Inflammatory macrophage treated with lipopolysaccharide for 4 hours (primary cell): ENCODE measurements around the gene ARFGAP2.

Experiments
- DNase-seq: peaks from one replicate; pipeline ENCODE4 v3.0.0-alpha.2; 2020

ARFGAP2 gene

GRCh38 chr11:47186700-47187695 is 10.3 kb upstream of the ARFGAP2 start:
- DNase-seq, result no peak

- peak; percentile 14 for DNase-seq
Observed at GRCh38 chr11:47186076-47186699, 9.5 kb upstream of the ARFGAP2 start, which contains the start of gene PACSIN3. PACSIN3 (minus strand) TSS chr11:47186434; CDS start chr11:47182727, 3,707 bp downstream.

- no peak for DNase-seq
Observed at GRCh38 chr11:47185305-47186075, 8.8 kb upstream of the ARFGAP2 start.

- no peak for DNase-seq
Observed at GRCh38 chr11:47184711-47185304, 8.1 kb upstream of the ARFGAP2 start.

GRCh38 chr11:47183969-47184368 is 7.3 kb upstream of the ARFGAP2 start:
- no peak for DNase-seq

- DNase-seq, result no peak
Observed at GRCh38 chr11:47183031-47183856, 6.6 kb upstream of the ARFGAP2 start.

- no peak for DNase-seq
Observed at GRCh38 chr11:47182380-47182779, 5.7 kb upstream of the ARFGAP2 start.

- DNase-seq, result no peak
Observed at GRCh38 chr11:47181271-47181670, 4.6 kb upstream of the ARFGAP2 start.

- no peak for DNase-seq
Observed at GRCh38 chr11:47180006-47180787, 3.5 kb upstream of the ARFGAP2 start.

- peak; percentile 55 for DNase-seq
Observed at GRCh38 chr11:47179655-47179991, 2.9 kb upstream of the ARFGAP2 start.

- no peak for DNase-seq
Observed at GRCh38 chr11:47178737-47179654, 2.3 kb upstream of the ARFGAP2 start.

GRCh38 chr11:47178316-47178715 is 1.6 kb upstream of the ARFGAP2 start:
- no peak for DNase-seq

GRCh38 chr11:47177846-47178245 is 1.2 kb upstream of the ARFGAP2 start:
- no peak for DNase-seq

GRCh38 chr11:47177229-47177845 is 658 bp upstream of the ARFGAP2 start:
- DNase-seq, result peak; percentile 91

GRCh38 chr11:47175746-47176327 is 842 bp downstream of the ARFGAP2 start:
- DNase-seq, result peak; percentile 69

- DNase-seq, result no peak
Observed at GRCh38 chr11:47172740-47173336, 3.8 kb downstream of the ARFGAP2 start.

GRCh38 chr11:47171856-47172255 is 4.8 kb downstream of the ARFGAP2 start:
- no peak for DNase-seq

- DNase-seq, result no peak
Observed at GRCh38 chr11:47171061-47171838, 5.4 kb downstream of the ARFGAP2 start.
